ENCODE results near the gene MGST3. TPM values are rescaled to one million over a fixed set of nuclear protein-coding genes. Genes with fewer than 3 reads are reported as not detected.

MGST3 gene
- total and polyA plus RNA-seq, 2 of the 4 experiments (the other 2 are of a cell fraction) = 159 to 213 TPM

- Histone ChIP-seq H3K4ac (ENCODE audit: low read depth, low read length) (no peak overlapping the region), H2BK5ac (ENCODE audit: low read depth, low read length, poor library complexity, severe bottlenecking) (no peak overlapping the region), H4K20me1 (ENCODE audit: insufficient read depth, low read length) (no peaks in the 10 kb centered on the region), H4K91ac (ENCODE audit: insufficient read depth, low read depth, low read length) (no peak overlapping the region), H2BK120ac (ENCODE audit: low read depth, low read length) (no peak overlapping the region), H3K4me3 (ENCODE audit: insufficient read depth, low read depth, low read length) (no peak overlapping the region), H3K18ac (ENCODE audit: low read depth, low read length) (no peak overlapping the region), H3K4me2 (ENCODE audit: low read depth, low read length) (no peak overlapping the region), H3K9me3 (ENCODE audit: control insufficient read depth, insufficient read depth, low read length) (no peaks in the 10 kb centered on the region), H2AK9ac (replicated peaks; ENCODE audit: low read depth, low read length, poor library complexity) (no peak overlapping the region), H2AFZ (replicated peaks; ENCODE audit: low read length, poor library complexity) (no peak overlapping the region), H3K9me1 (ENCODE audit: insufficient read depth, low read length) (no peaks in the 10 kb centered on the region), H3K9ac (ENCODE audit: low read depth, low read length) (no peak overlapping the region), H3K27me3 (ENCODE audit: control insufficient read depth, insufficient read depth, low read length) (peaks cover 10% of the 10 kb centered on the region), H3K27ac (ENCODE audit: insufficient read depth, low read length) (no peak overlapping the region), H3K79me1 (ENCODE audit: low read depth in 1 of 2, low read length in 2 of 2) (no peaks in the 10 kb centered on the region), H2BK15ac (ENCODE audit: low read depth, low read length) (no peak overlapping the region), H3K23ac (ENCODE audit: low read depth, low read length) (no peak overlapping the region), H3K4me1 (ENCODE audit: control insufficient read depth, insufficient read depth, low read length) (no peaks in the 10 kb centered on the region), H2AK5ac (ENCODE audit: low read depth, low read length) (no peak overlapping the region), H2BK20ac (ENCODE audit: low read depth, low read length) (no peak overlapping the region), H3K14ac (replicated peaks; ENCODE audit: low read depth, low read length) (no peak overlapping the region), H4K8ac (ENCODE audit: low read depth in 2 of 2, low read length in 2 of 2) (no peak overlapping the region), H3K56ac (ENCODE audit: extremely low read depth, insufficient read depth, low read length) (no peak overlapping the region), H3K36me3 (ENCODE audit: control insufficient read depth, insufficient read depth, low read length) (no peaks in the 10 kb centered on the region), H4K5ac (ENCODE audit: low read depth, low read length) (no peak overlapping the region)
- no TSS peak for BruUV-seq (replicated peaks)
- CTCF ChIA-PET = no interaction called here
- in situ Hi-C loops (cut with MboI; ENCODE audit: low sequenced_read_pairs) = loop anchor here (25.0 kb wide), 1 partner anchor 875 kb away; no protein-coding TSS in a partner anchor
- WGBS, 2 experiments (ENCODE audit: extremely low coverage in 2 of 2, insufficient read length in 1 of 2) = no CpG with 5 or more reads among the region's 3 CpGs
- DNase-seq = no peak
- dilution Hi-C loops (cut with HindIII; ENCODE audit: low sequenced_read_pairs, unreplicated experiment) = no loop called here
- no peak for TF ChIP-seq RAD21 (IDR thresholded peaks at IDR 0.05; ENCODE audit: low read length)
- TF ChIP-seq CEBPB (IDR thresholded peaks at IDR 0.05; ENCODE audit: low read depth, low read length) = no peak
- no peak for TF ChIP-seq MAZ (IDR thresholded peaks at IDR 0.05; ENCODE audit: borderline replicate concordance, low read depth, low read length)
- no peak for TF ChIP-seq RCOR1 (IDR thresholded peaks at IDR 0.05; ENCODE audit: insufficient replicate concordance, low read length)
- no peak for TF ChIP-seq RFX5 (IDR thresholded peaks at IDR 0.05; ENCODE audit: low read depth, low read length)
- TF ChIP-seq BHLHE40 (IDR thresholded peaks at IDR 0.05; ENCODE audit: low read depth, low read length) = no peak
- TF ChIP-seq CHD1 (IDR thresholded peaks at IDR 0.05; ENCODE audit: low read depth, low read length) = no peak
- no peak for TF ChIP-seq SMC3 (IDR thresholded peaks at IDR 0.05; ENCODE audit: low read depth, low read length)
- TF ChIP-seq POLR2A (IDR thresholded peaks at IDR 0.05; ENCODE audit: low read depth, low read length) = no peak
- no peak for TF ChIP-seq FOS (IDR thresholded peaks at IDR 0.05; ENCODE audit: low read depth, low read length)
- TF ChIP-seq, protein P1, sequence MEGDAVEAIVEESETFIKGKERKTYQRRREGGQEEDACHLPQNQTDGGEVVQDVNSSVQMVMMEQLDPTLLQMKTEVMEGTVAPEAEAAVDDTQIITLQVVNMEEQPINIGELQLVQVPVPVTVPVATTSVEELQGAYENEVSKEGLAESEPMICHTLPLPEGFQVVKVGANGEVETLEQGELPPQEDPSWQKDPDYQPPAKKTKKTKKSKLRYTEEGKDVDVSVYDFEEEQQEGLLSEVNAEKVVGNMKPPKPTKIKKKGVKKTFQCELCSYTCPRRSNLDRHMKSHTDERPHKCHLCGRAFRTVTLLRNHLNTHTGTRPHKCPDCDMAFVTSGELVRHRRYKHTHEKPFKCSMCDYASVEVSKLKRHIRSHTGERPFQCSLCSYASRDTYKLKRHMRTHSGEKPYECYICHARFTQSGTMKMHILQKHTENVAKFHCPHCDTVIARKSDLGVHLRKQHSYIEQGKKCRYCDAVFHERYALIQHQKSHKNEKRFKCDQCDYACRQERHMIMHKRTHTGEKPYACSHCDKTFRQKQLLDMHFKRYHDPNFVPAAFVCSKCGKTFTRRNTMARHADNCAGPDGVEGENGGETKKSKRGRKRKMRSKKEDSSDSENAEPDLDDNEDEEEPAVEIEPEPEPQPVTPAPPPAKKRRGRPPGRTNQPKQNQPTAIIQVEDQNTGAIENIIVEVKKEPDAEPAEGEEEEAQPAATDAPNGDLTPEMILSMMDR (conservative IDR thresholded peaks at IDR 0.05; ENCODE audit: low read depth, low read length) = no peak
- TF ChIP-seq USF2 (IDR thresholded peaks at IDR 0.05; ENCODE audit: low read depth, low read length) = no peak
- TF ChIP-seq, protein P2, sequence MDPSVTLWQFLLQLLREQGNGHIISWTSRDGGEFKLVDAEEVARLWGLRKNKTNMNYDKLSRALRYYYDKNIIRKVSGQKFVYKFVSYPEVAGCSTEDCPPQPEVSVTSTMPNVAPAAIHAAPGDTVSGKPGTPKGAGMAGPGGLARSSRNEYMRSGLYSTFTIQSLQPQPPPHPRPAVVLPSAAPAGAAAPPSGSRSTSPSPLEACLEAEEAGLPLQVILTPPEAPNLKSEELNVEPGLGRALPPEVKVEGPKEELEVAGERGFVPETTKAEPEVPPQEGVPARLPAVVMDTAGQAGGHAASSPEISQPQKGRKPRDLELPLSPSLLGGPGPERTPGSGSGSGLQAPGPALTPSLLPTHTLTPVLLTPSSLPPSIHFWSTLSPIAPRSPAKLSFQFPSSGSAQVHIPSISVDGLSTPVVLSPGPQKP (IDR thresholded peaks at IDR 0.05; ENCODE audit: borderline replicate concordance, low read depth, low read length) = no peak
- no peak for TF ChIP-seq MAFK (IDR thresholded peaks at IDR 0.05; ENCODE audit: low read depth, low read length)
- no peak for TF ChIP-seq NFE2L2 (IDR thresholded peaks at IDR 0.05; ENCODE audit: low read depth, low read length)
- TF ChIP-seq MXI1 (IDR thresholded peaks at IDR 0.05; ENCODE audit: borderline replicate concordance, low read depth, low read length) = no peak
- intact Hi-C loops (cut with micrococcal nuclease) = no loop called here
- ATAC-seq (ENCODE audit: low read depth) = no peak
- POLR2A ChIA-PET (ENCODE audit: unreplicated experiment) = no interaction called here
Observed at GRCh38 chr1:165612062-165612461, 19.0 kb upstream of the MGST3 start.
